Nephron progenitor cell (in vitro differentiated cells): ENCODE data around the gene PHTF2.

Experiments
- DNase-seq: peaks from one replicate; pipeline ENCODE4 v3.0.0; 2021
- H3K27ac Mint-ChIP-seq: 2 replicates; pipeline ENCODE4 v1.8.0; 2021; ENCODE audit warnings: mild to moderate bottlenecking, moderate library complexity, mixed read lengths
- H3K27me3 Mint-ChIP-seq: 2 replicates; pipeline ENCODE4 v1.8.0; 2021; ENCODE audit warnings: mild to moderate bottlenecking, low read depth, mixed read lengths; ENCODE audit not compliant: poor library complexity
- H3K36me3 Mint-ChIP-seq: 2 replicates; pipeline ENCODE4 v1.8.0; 2021; ENCODE audit warnings: low read depth, mixed read lengths
- H3K4me1 Mint-ChIP-seq: 2 replicates; pipeline ENCODE4 v1.8.0; 2021; ENCODE audit warnings: mixed read lengths
- H3K4me3 Mint-ChIP-seq: 2 replicates; pipeline ENCODE4 v1.8.0; 2021; ENCODE audit warnings: mild to moderate bottlenecking, moderate library complexity, mixed read lengths
- H3K9me3 Mint-ChIP-seq: 2 replicates; pipeline ENCODE4 v1.8.0; 2021; ENCODE audit warnings: mild to moderate bottlenecking, moderate library complexity, mixed read lengths
- TF ChIP-seq, protein P1 (sequence below): fragments of 200-600 bp; sonication (generic); IDR thresholded peaks from 2 replicates; pipeline ENCODE4 v1.5.0; 2021; ENCODE audit warnings: antibody characterized with exemption

PHTF2 gene

GRCh38 chr7:78002715-78003114 lies 204.1 kb downstream of the PHTF2 start:
- no peak for DNase-seq
- TF ChIP-seq, protein P1, sequence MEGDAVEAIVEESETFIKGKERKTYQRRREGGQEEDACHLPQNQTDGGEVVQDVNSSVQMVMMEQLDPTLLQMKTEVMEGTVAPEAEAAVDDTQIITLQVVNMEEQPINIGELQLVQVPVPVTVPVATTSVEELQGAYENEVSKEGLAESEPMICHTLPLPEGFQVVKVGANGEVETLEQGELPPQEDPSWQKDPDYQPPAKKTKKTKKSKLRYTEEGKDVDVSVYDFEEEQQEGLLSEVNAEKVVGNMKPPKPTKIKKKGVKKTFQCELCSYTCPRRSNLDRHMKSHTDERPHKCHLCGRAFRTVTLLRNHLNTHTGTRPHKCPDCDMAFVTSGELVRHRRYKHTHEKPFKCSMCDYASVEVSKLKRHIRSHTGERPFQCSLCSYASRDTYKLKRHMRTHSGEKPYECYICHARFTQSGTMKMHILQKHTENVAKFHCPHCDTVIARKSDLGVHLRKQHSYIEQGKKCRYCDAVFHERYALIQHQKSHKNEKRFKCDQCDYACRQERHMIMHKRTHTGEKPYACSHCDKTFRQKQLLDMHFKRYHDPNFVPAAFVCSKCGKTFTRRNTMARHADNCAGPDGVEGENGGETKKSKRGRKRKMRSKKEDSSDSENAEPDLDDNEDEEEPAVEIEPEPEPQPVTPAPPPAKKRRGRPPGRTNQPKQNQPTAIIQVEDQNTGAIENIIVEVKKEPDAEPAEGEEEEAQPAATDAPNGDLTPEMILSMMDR = no peak
- H3K4me1 Mint-ChIP-seq = no peaks in the 10 kb centered on the region
- no peaks in the 10 kb centered on the region for H3K36me3 Mint-ChIP-seq
- H3K9me3 Mint-ChIP-seq = peaks cover 9% of the 10 kb centered on the region
- no peaks in the 10 kb centered on the region for H3K27me3 Mint-ChIP-seq
- H3K27ac Mint-ChIP-seq = no peak overlapping the region
- H3K4me3 Mint-ChIP-seq = no peak overlapping the region

DNA sequence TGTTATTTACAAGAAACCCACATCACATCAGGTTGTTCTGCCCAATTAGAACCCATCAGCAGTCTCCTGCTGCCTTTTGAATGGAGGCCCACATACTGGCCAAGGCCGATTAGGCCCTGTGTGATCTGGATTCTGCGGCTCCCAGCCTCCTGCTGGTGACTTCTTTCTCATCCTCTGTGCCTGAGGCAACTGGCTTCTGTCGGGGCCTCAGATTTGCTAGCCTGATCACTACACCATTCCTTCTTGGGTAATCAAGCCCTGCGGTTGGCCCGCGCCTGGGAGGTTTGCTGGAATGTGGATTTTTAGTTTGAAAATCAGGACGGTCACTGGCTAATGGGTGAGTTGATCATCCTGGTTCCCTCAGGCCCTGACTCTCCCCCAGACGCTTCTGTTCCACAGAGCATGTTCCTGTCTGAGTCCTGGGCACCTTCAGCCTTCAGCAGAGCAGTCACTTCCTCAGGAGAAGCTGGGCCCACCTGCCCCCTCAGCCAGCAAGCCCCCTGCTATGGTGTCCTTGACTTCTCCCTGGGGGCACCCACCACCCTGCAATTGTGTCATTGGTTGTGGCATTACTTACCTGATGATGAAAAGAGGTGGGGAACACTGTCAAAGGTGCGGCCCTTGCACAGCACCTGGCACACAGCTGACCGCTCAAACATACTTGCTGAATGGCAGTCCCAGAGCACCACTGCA lies 207.6 kb downstream of the PHTF2 start:
- H3K36me3 Mint-ChIP-seq = no peaks in the 10 kb centered on the region
- peaks cover 9% of the 10 kb centered on the region for H3K9me3 Mint-ChIP-seq
- no peaks in the 10 kb centered on the region for H3K4me1 Mint-ChIP-seq
- TF ChIP-seq, protein P1 = no peak
- DNase-seq = no peak
- H3K27me3 Mint-ChIP-seq = no peaks in the 10 kb centered on the region
- no peak overlapping the region for H3K4me3 Mint-ChIP-seq
- no peak overlapping the region for H3K27ac Mint-ChIP-seq
